Neural cell (in vitro differentiated cells): Measurements from ENCODE around the gene ADPRHL1. TPM values are rescaled to one million over a fixed set of nuclear protein-coding genes. Genes with fewer than 3 reads are reported as not detected.

ENCODE experiments used
- H2AFZ ChIP-seq: fragments of 200-600, 300-800 bp; sonication (generic), shearing (Covaris generic); 2 replicates; pipeline ENCODE4 v1.6.0; 2014; ENCODE audit warnings: low read depth, mild to moderate bottlenecking, antibody characterized with exemption, low read length, moderate library complexity
- H3F3A ChIP-seq: fragments of 200-600 bp; shearing (Covaris generic); 2 replicates; pipeline ENCODE4 v1.6.1; 2016; ENCODE audit warnings: mild to moderate bottlenecking, moderate library complexity, mixed read lengths, antibody characterized with exemption, low read length; ENCODE audit not compliant: insufficient read depth, poor library complexity, severe bottlenecking
- H3K27ac ChIP-seq: fragments of 200-600, 300-800 bp; sonication (generic), shearing (Covaris generic); 2 replicates; pipeline ENCODE4 v1.5.1; 2014; ENCODE audit warnings: mild to moderate bottlenecking, low read length, moderate library complexity
- H3K27me3 ChIP-seq: fragments of 300-800, 200-600 bp; sonication (generic), shearing (Covaris generic); 2 replicates; pipeline ENCODE4 v1.6.0; 2014; ENCODE audit warnings: mild to moderate bottlenecking, low read depth, low read length, moderate library complexity; ENCODE audit not compliant: insufficient read depth
- H3K36me3 ChIP-seq: fragments of 300-800, 200-600 bp; sonication (generic), shearing (Covaris generic); 2 replicates; pipeline ENCODE4 v1.5.1; 2014; ENCODE audit warnings: mild to moderate bottlenecking, antibody characterized with exemption, low read length, moderate library complexity; ENCODE audit not compliant: insufficient read depth
- H3K4me2 ChIP-seq: fragments of 300-800, 200-600 bp; sonication (generic), shearing (Covaris generic); 2 replicates; pipeline ENCODE4 v1.6.0; 2014; ENCODE audit warnings: mild to moderate bottlenecking, low read length
- H3K4me3 ChIP-seq: fragments of 300-800, 200-600 bp; sonication (generic), shearing (Covaris generic); 2 replicates; pipeline ENCODE4 v1.5.1; 2014; ENCODE audit warnings: mild to moderate bottlenecking, low read length, moderate library complexity
- H3K79me2 ChIP-seq: fragments of 200-600 bp; shearing (Covaris generic); replicated peaks from 2 replicates; pipeline ENCODE4 v1.6.0; 2014; ENCODE audit warnings: mild to moderate bottlenecking, low read length, moderate library complexity; ENCODE audit not compliant: insufficient read depth
- H3K9ac ChIP-seq: fragments of 300-800, 200-600 bp; sonication (generic), shearing (Covaris generic); 2 replicates; pipeline ENCODE4 v1.6.1; 2016; ENCODE audit warnings: mild to moderate bottlenecking, low read length, mixed read lengths
- H3K9me2 ChIP-seq: fragments of 200-600 bp; shearing (Covaris generic); 2 replicates; pipeline ENCODE4 v1.6.1; 2016; ENCODE audit warnings: mild to moderate bottlenecking, low read length, mixed read lengths; ENCODE audit not compliant: insufficient read depth
- H3K9me3 ChIP-seq: fragments of 200-600, 300-800 bp; sonication (generic), shearing (Covaris generic); 2 replicates; pipeline ENCODE4 v1.6.1; 2016; ENCODE audit warnings: mild to moderate bottlenecking, mixed run types, low read length, moderate library complexity, mixed read lengths
- H4K20me1 ChIP-seq: fragments of 200-600 bp; shearing (Covaris generic); 2 replicates; pipeline ENCODE4 v1.6.1; 2016; ENCODE audit warnings: mild to moderate bottlenecking, mixed run types; ENCODE audit not compliant: insufficient read depth
- CTCF ChIP-seq: fragments of 450-650 bp; IDR thresholded peaks from 2 replicates; pipeline ENCODE4 v1.5.1; 2014; ENCODE audit warnings: antibody characterized with exemption, mild to moderate bottlenecking, moderate library complexity; ENCODE audit not compliant: poor library complexity, severe bottlenecking
- EP300 ChIP-seq: fragments of 450-650 bp; conservative IDR thresholded peaks from 2 replicates; pipeline ENCODE4 v1.6.1; 2014; ENCODE audit warnings: antibody characterized with exemption, mild to moderate bottlenecking, moderate library complexity; ENCODE audit not compliant: poor library complexity, severe bottlenecking
- EZH2 ChIP-seq: fragments of 200-600, 300-800 bp; shearing (Covaris generic), sonication (generic); IDR thresholded peaks from 2 replicates; pipeline ENCODE4 v1.6.1; 2014; ENCODE audit warnings: antibody characterized with exemption, low read length, borderline replicate concordance, mild to moderate bottlenecking; ENCODE audit not compliant: insufficient read depth, poor library complexity, severe bottlenecking
- MXI1 ChIP-seq: fragments of 450-650 bp; conservative IDR thresholded peaks from 2 replicates; pipeline ENCODE4 v1.6.1; 2014; ENCODE audit warnings: antibody characterized with exemption, mild to moderate bottlenecking; ENCODE audit not compliant: poor library complexity, severe bottlenecking
- POLR2AphosphoS5 ChIP-seq: IDR thresholded peaks from 2 replicates; pipeline ENCODE4 v1.6.1; 2012
- RAD21 ChIP-seq: fragments of 450-650 bp; conservative IDR thresholded peaks from 2 replicates; pipeline ENCODE4 v1.6.1; 2014; ENCODE audit warnings: antibody characterized with exemption, mild to moderate bottlenecking, moderate library complexity
- REST ChIP-seq: IDR thresholded peaks from 2 replicates; pipeline ENCODE4 v1.6.1; 2012; ENCODE audit warnings: borderline replicate concordance
- SMC3 ChIP-seq: fragments of 450-650 bp; conservative IDR thresholded peaks from 2 replicates; pipeline ENCODE4 v1.6.1; 2014; ENCODE audit warnings: antibody characterized with exemption, mild to moderate bottlenecking, moderate library complexity; ENCODE audit not compliant: poor library complexity
- TAF1 ChIP-seq: IDR thresholded peaks from 2 replicates; pipeline ENCODE4 v1.6.1; 2012; ENCODE audit warnings: low read depth
- polyA plus RNA-seq: library from polyadenylated mRNA; depleted of rRNA; stranded (reverse); fragments of >200 nt; gene quantifications from 2 replicates; pipeline ENCODE4 v1.2.3, GENCODE V29; 2014

Gene ADPRHL1
- polyA plus RNA-seq, 1 donor from 2014 or later, result 1.1 TPM

GRCh38 chr13:113474179-113474578 lies 20.9 kb upstream of the ADPRHL1 start:
- Histone ChIP-seq H3F3A (no peaks in the 10 kb centered on the region), H2AFZ (no peak overlapping the region), H3K79me2 (no peaks in the 10 kb centered on the region), H3K36me3 (peaks cover 8% of the 10 kb centered on the region), H3K4me2 (no peak overlapping the region), H3K9me3 (no peaks in the 10 kb centered on the region), H3K4me3 (no peak overlapping the region), H3K9ac (no peak overlapping the region), H3K27me3 (no peaks in the 10 kb centered on the region), H3K27ac (no peak overlapping the region), H4K20me1 (no peaks in the 10 kb centered on the region), H3K9me2 (no peaks in the 10 kb centered on the region)
- TF ChIP-seq EP300 (no peak), REST (no peak), EZH2 (no peak), SMC3 (no peak), MXI1 (no peak), RAD21 (no peak), POLR2AphosphoS5 (no peak), CTCF (no peak), TAF1 (no peak)

GRCh38 chr13:113472355-113473025 lies 19.2 kb upstream of the ADPRHL1 start:
- peaks cover 5% of the 10 kb centered on the region for H3K36me3 ChIP-seq
- no peaks in the 10 kb centered on the region for H3K27me3 ChIP-seq
- no peaks in the 10 kb centered on the region for H3K9me3 ChIP-seq
- TF ChIP-seq MXI1 (no peak), REST (no peak), SMC3 (no peak), EP300 (no peak), EZH2 (no peak), CTCF (no peak), TAF1 (no peak), RAD21 (no peak), POLR2AphosphoS5 (no peak)
- no peak overlapping the region for H2AFZ ChIP-seq
- no peaks in the 10 kb centered on the region for H3K79me2 ChIP-seq
- H3K9me2 ChIP-seq, result no peaks in the 10 kb centered on the region
- no peak overlapping the region for H3K4me2 ChIP-seq
- H3K4me3 ChIP-seq, result no peak overlapping the region
- no peak overlapping the region for H3K27ac ChIP-seq
- H4K20me1 ChIP-seq, result no peaks in the 10 kb centered on the region
- no peak overlapping the region for H3K9ac ChIP-seq
- no peaks in the 10 kb centered on the region for H3F3A ChIP-seq
